Trophoblast cell (in vitro differentiated cells and primary cell): Measurements from ENCODE around the gene WDR7.

ENCODE experiments used
- DNase-seq, 2 donors: peaks; one replicate each; pipeline ENCODE4 v3.0.0-alpha.2; 2016
- H2AFZ ChIP-seq: 2 replicates; pipeline ENCODE4 v1.6.1; 2013; ENCODE audit warnings: low read length, moderate library complexity, mild to moderate bottlenecking; ENCODE audit not compliant: insufficient read depth, poor library complexity
- H2AK5ac ChIP-seq: 2 replicates; pipeline ENCODE4 v1.6.1; 2013; ENCODE audit warnings: mild to moderate bottlenecking, low read length
- H2BK120ac ChIP-seq: 2 replicates; pipeline ENCODE4 v1.6.1; 2013; ENCODE audit warnings: low read length, mild to moderate bottlenecking, moderate library complexity; ENCODE audit not compliant: insufficient read depth, poor library complexity
- H2BK12ac ChIP-seq: 2 replicates; pipeline ENCODE4 v1.6.1; 2013; ENCODE audit warnings: mild to moderate bottlenecking, low read length, moderate library complexity
- H2BK5ac ChIP-seq: 2 replicates; pipeline ENCODE4 v1.6.1; 2013; ENCODE audit warnings: low read length, low read depth, moderate library complexity, mild to moderate bottlenecking; ENCODE audit not compliant: poor library complexity
- H3K14ac ChIP-seq: 2 replicates; pipeline ENCODE4 v1.6.1; 2013; ENCODE audit warnings: mild to moderate bottlenecking, low read length
- H3K18ac ChIP-seq: 2 replicates; pipeline ENCODE4 v1.6.1; 2013; ENCODE audit warnings: mild to moderate bottlenecking, low read length
- H3K23ac ChIP-seq: 2 replicates; pipeline ENCODE4 v1.6.1; 2013; ENCODE audit warnings: low read length
- H3K27ac ChIP-seq: 2 replicates; pipeline ENCODE4 v1.5.1; 2013; ENCODE audit warnings: low read depth, mild to moderate bottlenecking, inconsistent platforms, low read length, moderate library complexity
- H3K27me3 ChIP-seq: 2 replicates; pipeline ENCODE4 v1.6.1; 2013; ENCODE audit warnings: inconsistent platforms, mild to moderate bottlenecking, low read length, moderate library complexity; ENCODE audit not compliant: insufficient read depth
- H3K36me3 ChIP-seq, 2 experiments: 1 replicate in 1 of 2; 2 replicates in 1 of 2; pipeline ENCODE4 v1.6.1; 2013; ENCODE audit warnings: low read length in 2 of 2, mild to moderate bottlenecking in 2 of 2, moderate library complexity in 1 of 2; ENCODE audit not compliant: insufficient read depth in 2 of 2, control insufficient read depth in 1 of 2
- H3K4ac ChIP-seq: 2 replicates; pipeline ENCODE4 v1.6.1; 2013; ENCODE audit warnings: low read depth, mild to moderate bottlenecking, low read length, moderate library complexity
- H3K4me1 ChIP-seq, 2 experiments: 1 replicate in 1 of 2; 2 replicates in 1 of 2; pipeline ENCODE4 v1.6.1; 2013; ENCODE audit warnings: low read length in 2 of 2, mild to moderate bottlenecking in 2 of 2, moderate library complexity in 1 of 2; ENCODE audit not compliant: insufficient read depth in 2 of 2, control insufficient read depth in 1 of 2
- H3K4me2 ChIP-seq: 2 replicates; pipeline ENCODE4 v1.6.1; 2013; ENCODE audit warnings: inconsistent platforms, mild to moderate bottlenecking, low read length, moderate library complexity
- H3K4me3 ChIP-seq: 2 replicates; pipeline ENCODE4 v1.5.1; 2013; ENCODE audit warnings: mild to moderate bottlenecking, low read depth, low read length, inconsistent platforms
- H3K79me1 ChIP-seq: one replicate; pipeline ENCODE4 v1.6.1; 2013; ENCODE audit warnings: low read length
- H3K79me2 ChIP-seq: 2 replicates; pipeline ENCODE4 v1.6.1; 2013; ENCODE audit warnings: low read length, mild to moderate bottlenecking; ENCODE audit not compliant: control insufficient read depth, insufficient read depth, poor library complexity
- H3K9ac ChIP-seq: 2 replicates; pipeline ENCODE4 v1.6.1; 2013; ENCODE audit warnings: mild to moderate bottlenecking, low read length
- H3K9me3 ChIP-seq: 2 replicates; pipeline ENCODE4 v1.6.1; 2013; ENCODE audit warnings: low read depth, mild to moderate bottlenecking, control low read depth, inconsistent platforms, low read length; ENCODE audit not compliant: insufficient read depth
- H4K12ac ChIP-seq: 2 replicates; pipeline ENCODE4 v1.6.1; 2013; ENCODE audit warnings: low read depth, mild to moderate bottlenecking, low read length, moderate library complexity
- H4K8ac ChIP-seq: 2 replicates; pipeline ENCODE4 v1.6.1; 2013; ENCODE audit warnings: low read depth, mild to moderate bottlenecking, low read length, moderate library complexity
- H4K91ac ChIP-seq: one replicate; pipeline ENCODE4 v1.6.1; 2013; ENCODE audit warnings: low read depth, mild to moderate bottlenecking, low read length, moderate library complexity
- WGBS: extraction: QIAGEN DNeasy Blood & Tissue Kit; methylation state at CpG from one replicate; pipeline ENCODE4 v1.1.7; 2013; ENCODE audit warnings: missing lambda C conversion rate; ENCODE audit not compliant: insufficient read length, insufficient coverage; ENCODE audit errors: extremely low coverage; 5-methylcytosine and 5-hydroxymethylcytosine counted together

Gene WDR7

DNA sequence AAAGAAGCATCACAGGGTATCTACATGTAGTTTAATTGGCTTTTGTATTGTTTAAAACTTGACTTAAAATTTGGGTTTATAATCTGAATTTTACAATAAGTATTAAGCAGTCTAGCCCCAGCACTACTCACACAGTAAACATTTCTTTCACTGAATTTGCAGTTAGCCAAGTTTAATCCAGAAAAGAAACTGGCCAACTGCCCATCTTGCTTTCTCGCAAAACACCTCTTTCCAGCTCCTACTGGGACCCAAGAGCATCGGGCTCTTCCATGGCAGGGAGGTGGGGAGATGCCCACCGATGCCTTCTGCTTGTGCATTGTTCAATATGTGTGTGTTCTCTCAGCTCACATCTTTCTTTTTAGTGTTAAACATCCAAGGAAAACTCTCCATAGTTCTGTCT is 283.0 kb downstream of the WDR7 start:
- no CpG with 5 or more reads among the region's 3 CpGs for WGBS
- Histone ChIP-seq H4K91ac (no peak overlapping the region), H3K79me1 (no peaks in the 10 kb centered on the region), H2AK5ac (no peak overlapping the region), H3K27me3 (no peaks in the 10 kb centered on the region), H3K27ac (no peak overlapping the region), H3K9ac (no peak overlapping the region), H4K8ac (no peak overlapping the region), H2BK12ac (no peak overlapping the region), H2AFZ (no peak overlapping the region), H2BK120ac (no peak overlapping the region), H3K79me2 (no peaks in the 10 kb centered on the region), H3K4me1 (no peaks in the 10 kb centered on the region), H3K4me2 (no peak overlapping the region), H4K12ac (no peak overlapping the region), H3K14ac (no peak overlapping the region), H3K9me3 (no peaks in the 10 kb centered on the region), H3K23ac (no peak overlapping the region), H3K18ac (no peak overlapping the region), H3K36me3 (no peaks in the 10 kb centered on the region), H3K4me3 (no peak overlapping the region), H3K4ac (no peak overlapping the region), H2BK5ac (no peak overlapping the region)
- no peak for DNase-seq

DNA sequence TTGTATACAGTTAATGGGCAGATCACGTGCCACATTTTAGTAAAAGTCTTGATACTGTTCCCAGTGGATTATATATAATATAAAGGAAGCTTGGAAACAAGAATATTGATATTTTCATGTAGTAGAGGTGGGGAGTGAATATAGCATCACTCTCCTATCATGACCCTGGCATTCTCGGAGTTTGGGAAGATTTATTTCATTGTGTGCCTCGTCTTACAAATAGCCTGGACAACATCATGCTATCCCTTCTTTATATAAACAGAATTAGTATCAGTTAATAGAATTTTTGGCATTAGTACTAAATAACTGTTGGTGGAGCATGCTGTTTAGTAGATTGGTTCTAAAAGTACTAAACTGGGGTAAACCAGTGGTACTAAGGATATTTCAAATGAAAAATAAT is 283.7 kb downstream of the WDR7 start:
- no peaks in the 10 kb centered on the region for H3K79me2 ChIP-seq
- H3K27me3 ChIP-seq: no peaks in the 10 kb centered on the region
- H4K12ac ChIP-seq: no peak overlapping the region
- H3K4ac ChIP-seq: no peak overlapping the region
- no peak overlapping the region for H2AFZ ChIP-seq
- H3K14ac ChIP-seq: no peak overlapping the region
- no peak overlapping the region for H3K23ac ChIP-seq
- H4K8ac ChIP-seq: no peak overlapping the region
- H2BK5ac ChIP-seq: no peak overlapping the region
- H3K4me1 ChIP-seq: no peaks in the 10 kb centered on the region
- H4K91ac ChIP-seq: no peak overlapping the region
- no peak overlapping the region for H2AK5ac ChIP-seq
- H3K79me1 ChIP-seq: no peaks in the 10 kb centered on the region
- no peak overlapping the region for H2BK12ac ChIP-seq
- no peak overlapping the region for H3K27ac ChIP-seq
- WGBS: no CpG with 5 or more reads among the region's 3 CpGs
- no peaks in the 10 kb centered on the region for H3K36me3 ChIP-seq
- H3K4me3 ChIP-seq: no peak overlapping the region
- H3K4me2 ChIP-seq: no peak overlapping the region
- H3K18ac ChIP-seq: no peak overlapping the region
- no peak for DNase-seq
- no peaks in the 10 kb centered on the region for H3K9me3 ChIP-seq
- H3K9ac ChIP-seq: no peak overlapping the region
- H2BK120ac ChIP-seq: no peak overlapping the region

DNA sequence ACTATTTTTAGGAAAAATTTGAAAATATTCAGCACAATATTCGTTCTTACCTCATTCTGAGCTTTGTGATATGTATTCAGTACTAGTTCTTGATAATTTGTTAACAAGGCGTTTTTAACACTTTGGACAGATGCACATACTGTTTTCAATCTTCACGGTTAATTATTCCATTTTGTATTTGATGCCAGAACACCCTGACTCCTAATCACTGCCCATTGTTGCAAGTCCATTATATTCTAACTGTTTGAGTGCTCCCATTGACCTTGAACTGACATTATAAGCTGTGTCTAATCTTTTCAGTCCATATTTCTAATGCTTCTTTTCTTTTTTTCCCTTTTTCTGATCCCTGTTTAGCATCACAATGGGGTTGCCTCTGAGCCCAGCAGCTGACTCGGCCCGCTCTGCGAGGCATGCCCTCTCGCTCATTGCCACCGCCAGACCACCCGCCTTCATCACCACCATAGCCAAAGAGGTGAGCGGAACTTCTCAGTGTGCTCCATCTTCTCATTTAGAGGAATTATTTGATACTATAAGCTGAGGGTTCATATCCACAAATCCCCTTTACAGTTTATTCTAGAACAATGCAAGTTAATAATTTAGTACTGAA is 284.4 kb downstream of the WDR7 start:
- no peaks in the 10 kb centered on the region for H3K79me2 ChIP-seq
- H3K27me3 ChIP-seq: no peaks in the 10 kb centered on the region
- no CpG with 5 or more reads among the region's 10 CpGs for WGBS
- H3K27ac ChIP-seq: no peak overlapping the region
- H3K4me2 ChIP-seq: no peak overlapping the region
- no peaks in the 10 kb centered on the region for H3K9me3 ChIP-seq
- no peak for DNase-seq
- no peak overlapping the region for H2AFZ ChIP-seq
- H3K14ac ChIP-seq: no peak overlapping the region
- H4K91ac ChIP-seq: no peak overlapping the region
- H3K9ac ChIP-seq: no peak overlapping the region
- H4K12ac ChIP-seq: no peak overlapping the region
- no peak overlapping the region for H3K18ac ChIP-seq
- H4K8ac ChIP-seq: no peak overlapping the region
- no peaks in the 10 kb centered on the region for H3K4me1 ChIP-seq
- no peaks in the 10 kb centered on the region for H3K79me1 ChIP-seq
- no peak overlapping the region for H2AK5ac ChIP-seq
- no peak overlapping the region for H3K4me3 ChIP-seq
- H2BK5ac ChIP-seq: no peak overlapping the region
- no peak overlapping the region for H2BK120ac ChIP-seq
- no peak overlapping the region for H2BK12ac ChIP-seq
- H3K36me3 ChIP-seq: no peaks in the 10 kb centered on the region
- no peak overlapping the region for H3K23ac ChIP-seq
- no peak overlapping the region for H3K4ac ChIP-seq

DNA sequence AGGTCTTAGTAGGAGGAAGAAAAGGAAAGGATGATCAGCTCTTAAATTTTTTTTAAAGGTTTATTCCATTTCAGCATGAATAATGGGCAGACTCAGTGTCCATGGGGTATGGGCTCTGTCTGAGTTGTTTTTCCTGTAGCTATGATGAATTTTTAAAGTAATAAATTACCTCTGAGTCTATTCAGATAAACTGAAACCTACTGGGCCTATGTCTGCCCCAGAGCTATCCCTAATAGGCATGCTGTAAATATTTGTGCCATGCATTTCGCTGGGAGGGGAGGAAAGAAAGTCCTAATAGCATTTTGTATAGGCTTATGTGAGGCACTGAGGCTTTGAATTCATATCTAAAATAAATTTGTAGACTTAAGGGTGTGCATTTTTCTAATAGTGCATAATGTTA is 285.3 kb downstream of the WDR7 start:
- Histone ChIP-seq H3K4me1 (no peaks in the 10 kb centered on the region), H4K12ac (no peak overlapping the region), H3K27ac (no peak overlapping the region), H3K79me2 (no peaks in the 10 kb centered on the region), H3K27me3 (no peaks in the 10 kb centered on the region), H3K4ac (no peak overlapping the region), H3K23ac (no peak overlapping the region), H3K79me1 (no peaks in the 10 kb centered on the region), H2BK5ac (no peak overlapping the region), H3K4me2 (no peak overlapping the region), H4K8ac (no peak overlapping the region), H2BK120ac (no peak overlapping the region), H4K91ac (no peak overlapping the region), H3K18ac (no peak overlapping the region), H3K36me3 (no peaks in the 10 kb centered on the region), H2BK12ac (no peak overlapping the region), H2AK5ac (no peak overlapping the region), H3K9me3 (no peaks in the 10 kb centered on the region), H3K9ac (no peak overlapping the region), H3K4me3 (no peak overlapping the region), H3K14ac (no peak overlapping the region), H2AFZ (no peak overlapping the region)
- DNase-seq: no peak
- no CpG with 5 or more reads among the region's 1 CpG for WGBS
